Activated CD8-positive, alpha-beta memory T cell treated with anti-CD3 and anti-CD28 coated beads for 4 hours (primary cell): ENCODE results near the gene CNTN3.

Source experiments
- DNase-seq, 2 donors: peaks; one replicate each; pipeline ENCODE4 v3.0.0-alpha.2; 2020; ENCODE audit warnings: low read depth in 2 of 2

CNTN3 gene

GRCh38 chr3:74611206-74611605, 3.3 kb downstream of the CNTN3 start:
- no peak for DNase-seq

- no peak for DNase-seq
These were observed 6.7 kb downstream of the CNTN3 start for GRCh38 chr3:74607803-74608202.

- no peak for DNase-seq
These were observed 7.5 kb downstream of the CNTN3 start for GRCh38 chr3:74606996-74607395.

GRCh38 chr3:74605437-74605836, 9.0 kb downstream of the CNTN3 start:
- no peak for DNase-seq

- no peak for DNase-seq
These were observed 11.2 kb downstream of the CNTN3 start for GRCh38 chr3:74603292-74603691.

- DNase-seq = no peak
These were observed 12.0 kb downstream of the CNTN3 start for GRCh38 chr3:74602471-74602870.

- no peak for DNase-seq
These were observed 12.7 kb downstream of the CNTN3 start for GRCh38 chr3:74601793-74602192.

GRCh38 chr3:74599564-74599963, 14.9 kb downstream of the CNTN3 start:
- no peak for DNase-seq

GRCh38 chr3:74593152-74593551, 21.3 kb downstream of the CNTN3 start:
- no peak for DNase-seq

GRCh38 chr3:74592359-74592758, 22.1 kb downstream of the CNTN3 start:
- DNase-seq = no peak

- DNase-seq = no peak
These were observed 22.5 kb downstream of the CNTN3 start for GRCh38 chr3:74591946-74592345.

GRCh38 chr3:74591342-74591741, 23.1 kb downstream of the CNTN3 start:
- no peak for DNase-seq

GRCh38 chr3:74590620-74591262, 23.7 kb downstream of the CNTN3 start:
- no peak for DNase-seq

GRCh38 chr3:74584782-74585181, 29.7 kb downstream of the CNTN3 start:
- DNase-seq = no peak

- DNase-seq = no peak
These were observed 31.5 kb downstream of the CNTN3 start for GRCh38 chr3:74582982-74583381.

GRCh38 chr3:74575857-74576256, 38.6 kb downstream of the CNTN3 start:
- no peak for DNase-seq

GRCh38 chr3:74571118-74571517, 43.3 kb downstream of the CNTN3 start:
- DNase-seq = no peak
